KMS-11 (cell line): Measurements from ENCODE around the gene AHCYL2.

Experiments
- H2AFZ ChIP-seq: fragments of 200-600 bp; sonication (generic); 2 replicates; pipeline ENCODE4 v1.6.1; 2016; ENCODE audit warnings: antibody characterized with exemption, mixed run types, low read depth
- H3K27ac ChIP-seq: fragments of 200-600 bp; sonication (generic); 2 replicates; pipeline ENCODE4 v1.6.1; 2016; ENCODE audit warnings: mild to moderate bottlenecking, mixed run types
- H3K27me3 ChIP-seq: fragments of 200-600 bp; sonication (generic); 2 replicates; pipeline ENCODE4 v1.6.1; 2017; ENCODE audit warnings: mild to moderate bottlenecking, low read depth, mixed run types, moderate library complexity; ENCODE audit not compliant: insufficient read depth
- H3K36me3 ChIP-seq: fragments of 200-600 bp; sonication (generic); 2 replicates; pipeline ENCODE4 v1.6.1; 2017; ENCODE audit warnings: mild to moderate bottlenecking, mixed run types; ENCODE audit not compliant: insufficient read depth
- H3K4me1 ChIP-seq: fragments of 200-600 bp; sonication (generic); 2 replicates; pipeline ENCODE4 v1.6.1; 2016; ENCODE audit warnings: mild to moderate bottlenecking, low read depth, mixed run types; ENCODE audit not compliant: poor library complexity, severe bottlenecking
- H3K4me2 ChIP-seq: fragments of 200-600 bp; sonication (generic); 2 replicates; pipeline ENCODE4 v1.7.0; 2016; ENCODE audit warnings: mild to moderate bottlenecking, mixed run types
- H3K4me3 ChIP-seq: fragments of 200-600 bp; sonication (generic); IDR thresholded peaks from 2 replicates; pipeline ENCODE4 v1.6.1; 2017; ENCODE audit warnings: low read depth, low read length, mixed read lengths; ENCODE audit not compliant: insufficient read depth
- H3K79me2 ChIP-seq: fragments of 200-600 bp; sonication (generic); 2 replicates; pipeline ENCODE4 v1.6.1; 2016; ENCODE audit warnings: low read depth, mixed run types; ENCODE audit not compliant: insufficient read depth
- H3K9ac ChIP-seq: fragments of 200-600 bp; sonication (generic); 2 replicates; pipeline ENCODE4 v1.6.1; 2016; ENCODE audit warnings: mild to moderate bottlenecking, mixed run types
- H4K20me1 ChIP-seq: fragments of 200-600 bp; sonication (generic); 2 replicates; pipeline ENCODE4 v1.6.1; 2016; ENCODE audit warnings: mild to moderate bottlenecking, mixed run types; ENCODE audit not compliant: insufficient read depth
- CTCF ChIP-seq: fragments of 200-600 bp; sonication (generic); conservative IDR thresholded peaks from 2 replicates; pipeline ENCODE4 v1.6.1; 2017; ENCODE audit warnings: low read depth, mild to moderate bottlenecking, antibody characterized with exemption, low read length, moderate library complexity, mixed read lengths

Gene AHCYL2

GRCh38 chr7:129456421-129456820, 231.6 kb downstream of the AHCYL2 start:
- no peaks in the 10 kb centered on the region for H3K27me3 ChIP-seq
- H3K4me3 ChIP-seq: no peak overlapping the region
- no peak overlapping the region for H3K9ac ChIP-seq
- no peak overlapping the region for H2AFZ ChIP-seq
- no peak for TF ChIP-seq CTCF
- H3K79me2 ChIP-seq: no peaks in the 10 kb centered on the region
- H3K4me2 ChIP-seq: no peak overlapping the region
- H3K4me1 ChIP-seq: peaks cover 21% of the 10 kb centered on the region
- H4K20me1 ChIP-seq: no peaks in the 10 kb centered on the region
- no peak overlapping the region for H3K27ac ChIP-seq
- no peaks in the 10 kb centered on the region for H3K36me3 ChIP-seq

DNA sequence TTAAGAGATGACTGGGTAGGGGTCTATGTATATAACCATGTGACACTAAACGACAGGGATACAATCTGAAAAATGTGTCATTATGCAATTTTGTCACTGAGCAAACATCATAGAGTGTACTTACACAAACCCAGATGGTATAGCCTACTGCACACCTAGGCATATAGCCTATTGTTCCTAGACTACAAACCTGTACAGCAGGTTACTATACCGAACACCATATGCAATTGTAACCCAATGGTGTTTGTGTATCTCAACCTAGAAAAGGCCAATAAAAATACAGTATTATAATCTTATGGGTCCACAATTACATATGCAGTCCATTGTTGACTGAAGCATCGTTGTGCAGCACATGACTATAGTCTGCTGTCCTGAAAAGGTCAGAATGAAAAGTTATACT, 232.3 kb downstream of the AHCYL2 start:
- no peak overlapping the region for H2AFZ ChIP-seq
- H3K9ac ChIP-seq: no peak overlapping the region
- TF ChIP-seq CTCF: no peak
- no peaks in the 10 kb centered on the region for H3K36me3 ChIP-seq
- H3K4me2 ChIP-seq: no peak overlapping the region
- H3K27me3 ChIP-seq: no peaks in the 10 kb centered on the region
- no peak overlapping the region for H3K27ac ChIP-seq
- no peaks in the 10 kb centered on the region for H4K20me1 ChIP-seq
- peaks cover 21% of the 10 kb centered on the region for H3K4me1 ChIP-seq
- no peaks in the 10 kb centered on the region for H3K79me2 ChIP-seq
- H3K4me3 ChIP-seq: no peak overlapping the region

DNA sequence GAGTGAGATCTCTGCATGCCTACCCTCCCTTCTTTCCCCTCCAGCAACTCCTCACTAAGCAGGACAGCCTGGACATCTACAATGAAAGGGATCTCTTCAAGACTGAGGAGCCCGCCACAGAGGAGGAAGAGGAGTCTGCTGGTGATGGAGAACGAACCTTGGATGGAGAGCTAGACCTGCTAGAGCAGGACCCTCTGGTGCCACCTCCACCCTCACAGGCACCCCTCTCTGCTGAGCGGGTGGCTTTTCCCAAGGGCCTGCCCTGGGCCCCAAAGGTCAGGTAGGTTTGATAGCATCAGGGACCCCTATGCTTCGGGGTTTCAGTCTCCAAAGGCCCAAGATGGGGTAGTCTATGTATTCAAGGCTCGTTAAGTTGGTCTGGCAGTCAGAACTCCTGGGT, 233.3 kb downstream of the AHCYL2 start:
- no peaks in the 10 kb centered on the region for H3K79me2 ChIP-seq
- H3K4me3 ChIP-seq: no peak overlapping the region
- no peak overlapping the region for H3K9ac ChIP-seq
- no peak overlapping the region for H2AFZ ChIP-seq
- no peaks in the 10 kb centered on the region for H3K36me3 ChIP-seq
- H3K4me2 ChIP-seq: no peak overlapping the region
- no peaks in the 10 kb centered on the region for H3K27me3 ChIP-seq
- TF ChIP-seq CTCF: no peak
- H3K27ac ChIP-seq: no peak overlapping the region
- H3K4me1 ChIP-seq: peaks cover 16% of the 10 kb centered on the region
- no peaks in the 10 kb centered on the region for H4K20me1 ChIP-seq

GRCh38 chr7:129461809-129462208, 237.0 kb downstream of the AHCYL2 start:
- H3K4me2 ChIP-seq: no peak overlapping the region
- no peak overlapping the region for H3K9ac ChIP-seq
- H3K27me3 ChIP-seq: no peaks in the 10 kb centered on the region
- H2AFZ ChIP-seq: no peak overlapping the region
- H3K4me3 ChIP-seq: no peak overlapping the region
- H4K20me1 ChIP-seq: no peaks in the 10 kb centered on the region
- H3K27ac ChIP-seq: no peak overlapping the region
- no peak for TF ChIP-seq CTCF
- H3K36me3 ChIP-seq: no peaks in the 10 kb centered on the region
- no peaks in the 10 kb centered on the region for H3K79me2 ChIP-seq
- H3K4me1 ChIP-seq: no peaks in the 10 kb centered on the region

DNA sequence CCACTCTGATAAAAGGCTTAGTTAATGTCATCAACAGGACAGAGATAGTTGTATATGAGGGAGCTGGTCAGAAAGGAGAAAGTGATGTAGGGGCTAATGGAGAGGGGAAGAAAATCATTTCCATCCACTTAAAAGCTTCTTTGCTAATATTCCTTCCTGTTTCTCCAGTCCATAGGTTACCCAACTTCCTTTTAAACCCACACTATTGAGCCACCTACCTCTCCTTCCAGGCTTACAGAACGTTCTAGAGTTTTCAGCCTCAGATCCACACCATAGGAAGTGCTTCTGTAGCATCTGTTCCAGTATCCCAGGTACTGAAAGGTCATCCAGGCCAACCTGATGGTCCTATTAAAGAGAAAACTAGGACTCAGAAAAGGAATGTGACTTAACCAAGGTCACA, 237.6 kb downstream of the AHCYL2 start:
- no peaks in the 10 kb centered on the region for H3K36me3 ChIP-seq
- no peak overlapping the region for H3K4me2 ChIP-seq
- H3K27ac ChIP-seq: no peak overlapping the region
- no peak for TF ChIP-seq CTCF
- H2AFZ ChIP-seq: no peak overlapping the region
- no peak overlapping the region for H3K4me3 ChIP-seq
- H3K9ac ChIP-seq: no peak overlapping the region
- H3K27me3 ChIP-seq: no peaks in the 10 kb centered on the region
- no peaks in the 10 kb centered on the region for H3K4me1 ChIP-seq
- no peaks in the 10 kb centered on the region for H3K79me2 ChIP-seq
- no peaks in the 10 kb centered on the region for H4K20me1 ChIP-seq
